ENCODE measurements around the gene SYMPK.

The SYMPK gene

GRCh38 chr19:45886427-45887199, 23.7 kb upstream of the SYMPK start:
- in situ Hi-C loops (cut with MboI; ENCODE audit: low sequenced_read_pairs), result no loop called here

DNA sequence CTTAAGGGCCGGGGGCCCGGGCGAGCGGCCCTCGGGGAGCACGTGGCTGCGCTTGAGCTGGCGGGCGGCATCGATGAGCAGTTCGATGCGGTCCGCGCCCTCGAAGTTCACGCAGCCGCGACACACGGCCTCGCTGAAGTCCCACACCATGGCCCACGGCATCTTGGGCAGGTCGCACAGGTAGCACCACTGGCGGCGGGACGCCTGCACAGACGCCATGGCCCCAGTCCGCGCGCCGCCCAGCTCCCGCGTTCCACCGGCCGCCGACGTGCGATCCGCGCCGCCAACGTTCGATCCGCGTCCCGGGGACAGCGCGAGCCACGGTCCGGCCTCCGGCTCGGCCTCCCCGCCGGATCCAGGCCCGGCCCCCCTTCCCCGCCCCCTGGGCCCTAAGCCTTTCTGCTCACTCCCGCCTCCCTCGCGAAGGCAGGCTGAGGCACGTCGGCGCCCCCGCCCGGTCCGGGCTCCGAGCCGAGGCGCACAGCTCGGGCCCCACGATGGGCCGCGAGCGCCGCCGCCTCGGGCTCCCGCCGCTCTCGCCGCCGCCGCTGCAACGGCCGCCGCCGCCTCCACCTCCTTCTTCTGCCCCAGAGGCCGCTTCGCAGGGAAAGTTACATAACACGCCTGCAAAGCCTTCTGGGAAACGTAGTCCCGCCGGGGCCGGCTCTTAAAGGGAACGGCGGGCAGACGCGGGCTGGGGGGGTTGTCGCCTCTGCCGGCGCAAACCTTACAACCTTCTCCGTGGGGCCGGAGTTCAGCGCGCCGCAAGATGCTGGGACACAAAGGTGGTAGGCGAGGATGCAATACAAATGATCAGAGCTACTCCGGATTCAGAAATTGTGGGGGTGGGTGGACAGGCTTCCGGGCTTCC, 22.8 kb upstream of the SYMPK start, which contains the start of gene IRF2BP1:
IRF2BP1 (minus strand) TSS at position 586 of the 871 bp plus-strand sequence; CDS start at position 219, 367 bp downstream.
- in situ Hi-C loops (cut with MboI; ENCODE audit: low sequenced_read_pairs), result no loop called here

GRCh38 chr19:45884682-45885555, 22.0 kb upstream of the SYMPK start:
- in situ Hi-C loops (cut with MboI; ENCODE audit: low sequenced_read_pairs), result no loop called here

DNA sequence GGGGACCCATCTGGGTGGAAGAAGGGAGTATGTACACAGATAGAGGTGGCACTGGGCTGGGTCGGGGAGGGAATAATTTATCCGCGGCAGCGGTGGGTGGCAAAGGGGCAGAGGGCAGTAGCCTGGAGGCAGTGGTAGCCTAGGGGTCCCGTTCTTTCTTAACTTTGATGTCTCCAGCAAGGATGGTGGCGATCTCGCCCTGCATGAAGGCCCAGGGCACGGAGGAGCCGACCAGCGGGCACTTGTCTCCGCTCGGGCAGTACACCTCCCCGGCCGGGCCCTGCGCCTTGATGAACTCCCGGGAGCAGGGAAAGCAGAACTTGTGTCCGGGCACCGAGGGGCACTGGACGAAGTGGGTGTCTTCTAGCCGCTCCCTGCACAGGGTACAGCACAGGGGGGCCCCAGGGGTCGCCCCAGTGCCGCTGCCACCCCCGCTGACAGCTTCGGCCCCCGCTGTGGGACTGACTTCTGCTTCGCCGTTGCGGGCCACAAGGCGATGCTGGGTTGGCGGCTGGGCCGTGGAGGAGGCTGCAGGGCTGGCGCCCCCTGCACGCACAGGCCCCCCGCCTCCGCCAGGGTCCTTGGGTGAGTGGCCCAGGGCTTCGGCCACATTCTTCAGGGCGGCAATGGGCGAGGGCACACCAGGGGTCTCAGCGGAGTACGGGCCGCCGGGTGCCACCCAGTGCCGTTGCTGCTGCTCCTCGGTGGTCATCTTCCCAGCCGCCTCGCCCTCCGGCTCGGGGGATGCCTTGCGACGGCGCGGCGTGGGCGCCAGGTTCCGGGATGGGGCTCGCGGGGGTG, 21.1 kb upstream of the SYMPK start:
- in situ Hi-C loops (cut with MboI; ENCODE audit: low sequenced_read_pairs), result no loop called here

GRCh38 chr19:45883586-45883880, 20.6 kb upstream of the SYMPK start:
- in situ Hi-C loops (cut with MboI; ENCODE audit: low sequenced_read_pairs), result no loop called here

DNA sequence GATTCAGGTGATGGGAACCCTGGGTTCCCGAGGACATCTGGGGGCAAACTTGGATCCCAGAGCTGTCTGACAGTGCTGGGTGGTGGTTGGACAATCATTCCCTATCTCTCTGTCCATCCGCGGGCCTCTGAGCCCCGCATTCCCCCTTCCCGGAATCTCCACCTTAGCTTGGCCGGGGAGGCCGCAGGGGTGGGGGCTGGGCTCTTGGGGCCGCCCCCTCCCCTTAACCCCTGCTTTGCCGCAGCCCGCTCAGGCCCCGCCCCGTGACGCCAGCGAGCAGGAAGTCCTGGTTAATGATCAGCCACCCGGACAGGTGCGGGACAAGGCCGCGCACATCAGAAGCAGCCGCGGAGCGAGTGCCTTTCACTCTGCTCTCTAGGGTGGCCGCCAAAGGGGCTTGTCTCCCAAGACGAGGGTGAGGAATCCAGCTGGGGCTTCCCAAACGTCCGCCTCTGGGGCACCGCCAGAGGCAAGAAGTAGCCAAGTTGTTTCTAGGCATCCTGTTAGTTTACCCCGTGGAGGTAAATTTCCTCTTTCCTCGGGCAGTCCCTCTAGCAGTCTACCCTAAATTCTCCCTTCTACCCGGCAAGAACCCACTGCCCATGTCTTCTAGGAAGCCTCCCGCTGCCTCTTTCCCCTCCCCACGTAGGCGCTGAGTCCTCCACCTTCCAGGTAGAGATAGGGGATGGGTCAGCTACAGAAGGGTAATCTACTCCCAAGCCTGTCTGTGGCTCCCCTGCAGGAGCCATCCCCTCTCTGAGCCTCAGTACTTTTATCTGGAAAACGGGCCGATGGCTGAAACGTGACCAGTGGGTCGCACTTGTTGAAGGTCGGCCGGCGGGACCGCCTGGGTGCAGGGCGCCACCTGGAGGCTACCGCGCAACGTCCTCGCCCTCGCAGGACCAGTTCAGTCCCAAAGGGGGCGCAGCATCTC, 20.0 kb upstream of the SYMPK start:
- in situ Hi-C loops (cut with MboI; ENCODE audit: low sequenced_read_pairs), result no loop called here

GRCh38 chr19:45881909-45882528, 19.1 kb upstream of the SYMPK start:
- in situ Hi-C loops (cut with MboI; ENCODE audit: low sequenced_read_pairs), result no loop called here

DNA sequence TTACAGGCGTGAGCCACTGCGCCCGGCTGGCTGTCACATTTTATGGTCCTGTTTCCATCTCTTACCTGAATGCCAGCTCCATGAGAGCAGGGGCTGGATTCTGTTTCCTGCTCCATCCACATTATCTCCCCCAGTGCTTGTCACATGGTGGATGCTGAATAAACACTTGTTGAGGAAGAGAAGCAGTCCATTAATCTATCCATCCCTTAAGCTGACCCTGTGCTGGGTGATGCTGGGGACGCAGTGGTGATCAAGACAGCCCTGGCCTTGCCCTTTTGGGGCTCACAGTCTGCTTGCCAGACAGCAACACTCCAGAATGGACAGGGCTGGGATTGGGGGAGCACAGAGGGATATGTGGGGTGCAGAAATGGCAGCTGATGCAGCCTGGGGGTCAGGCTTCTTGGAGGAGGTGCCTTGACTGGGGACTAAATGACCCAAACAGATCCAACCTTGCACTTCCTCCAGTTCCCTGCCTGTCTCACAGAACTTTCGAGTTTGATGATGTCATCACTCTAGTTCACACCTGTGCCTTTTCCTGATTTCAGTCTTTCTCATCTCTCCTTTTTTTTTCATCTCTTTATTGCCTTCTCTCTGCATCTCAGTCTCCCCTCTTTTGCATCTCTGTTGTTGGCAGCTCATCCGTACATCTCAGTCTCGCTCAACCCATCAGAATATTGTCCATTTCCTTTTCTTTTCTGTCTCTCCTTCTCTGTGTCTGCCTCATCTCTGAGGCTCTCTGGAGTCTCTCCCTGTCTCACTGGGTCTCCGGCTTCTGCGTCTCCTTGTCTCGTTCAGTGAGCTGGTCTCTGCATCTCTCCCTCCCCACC, 18.3 kb upstream of the SYMPK start:
- in situ Hi-C loops (cut with MboI; ENCODE audit: low sequenced_read_pairs), result no loop called here

GRCh38 chr19:45879971-45880370, 17.0 kb upstream of the SYMPK start:
- in situ Hi-C loops (cut with MboI; ENCODE audit: low sequenced_read_pairs), result no loop called here

DNA sequence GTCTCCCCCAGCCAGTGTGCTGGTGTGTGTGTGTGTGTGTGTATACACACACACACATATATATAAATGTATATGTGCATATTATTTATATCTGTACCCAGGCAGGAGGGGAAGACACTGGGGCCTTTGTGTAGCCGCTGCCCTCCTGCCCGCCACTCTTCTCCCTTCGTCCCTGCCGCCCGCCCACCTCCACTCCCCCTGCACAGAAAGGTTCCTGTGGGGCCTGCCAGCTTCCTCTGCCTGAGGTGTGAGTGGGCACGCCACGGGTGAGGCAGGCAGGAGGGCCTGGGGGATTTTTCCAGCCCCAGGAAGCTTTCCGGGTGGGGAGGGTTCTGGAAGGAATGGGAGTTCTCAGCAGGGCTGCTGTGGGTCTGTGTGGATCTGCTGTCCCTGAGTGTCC, 16.1 kb upstream of the SYMPK start:
- in situ Hi-C loops (cut with MboI; ENCODE audit: low sequenced_read_pairs), result no loop called here

- in situ Hi-C loops (cut with MboI; ENCODE audit: low sequenced_read_pairs), result no loop called here
Measured at GRCh38 chr19:45878043-45878794, 15.3 kb upstream of the SYMPK start.

GRCh38 chr19:45876411-45877197, 13.7 kb upstream of the SYMPK start:
- in situ Hi-C loops (cut with MboI; ENCODE audit: low sequenced_read_pairs), result no loop called here

DNA sequence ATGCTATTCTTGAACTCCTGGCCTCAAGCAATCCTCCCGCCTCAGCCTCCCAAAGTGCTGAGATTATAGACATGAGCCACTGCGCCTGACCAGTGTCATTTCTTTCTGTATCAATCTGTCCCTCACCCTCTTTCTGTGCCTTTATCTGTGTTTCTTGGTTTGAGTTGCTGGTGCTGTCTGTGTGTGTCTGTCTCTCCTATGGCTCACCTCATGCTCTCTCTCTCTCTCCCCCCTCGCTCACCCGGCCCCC, 13.1 kb upstream of the SYMPK start:
- in situ Hi-C loops (cut with MboI; ENCODE audit: low sequenced_read_pairs), result no loop called here

GRCh38 chr19:45874620-45874966, 11.6 kb upstream of the SYMPK start:
- in situ Hi-C loops (cut with MboI; ENCODE audit: low sequenced_read_pairs), result no loop called here

GRCh38 chr19:45873219-45873772, 10.3 kb upstream of the SYMPK start:
- in situ Hi-C loops (cut with MboI; ENCODE audit: low sequenced_read_pairs), result no loop called here

DNA sequence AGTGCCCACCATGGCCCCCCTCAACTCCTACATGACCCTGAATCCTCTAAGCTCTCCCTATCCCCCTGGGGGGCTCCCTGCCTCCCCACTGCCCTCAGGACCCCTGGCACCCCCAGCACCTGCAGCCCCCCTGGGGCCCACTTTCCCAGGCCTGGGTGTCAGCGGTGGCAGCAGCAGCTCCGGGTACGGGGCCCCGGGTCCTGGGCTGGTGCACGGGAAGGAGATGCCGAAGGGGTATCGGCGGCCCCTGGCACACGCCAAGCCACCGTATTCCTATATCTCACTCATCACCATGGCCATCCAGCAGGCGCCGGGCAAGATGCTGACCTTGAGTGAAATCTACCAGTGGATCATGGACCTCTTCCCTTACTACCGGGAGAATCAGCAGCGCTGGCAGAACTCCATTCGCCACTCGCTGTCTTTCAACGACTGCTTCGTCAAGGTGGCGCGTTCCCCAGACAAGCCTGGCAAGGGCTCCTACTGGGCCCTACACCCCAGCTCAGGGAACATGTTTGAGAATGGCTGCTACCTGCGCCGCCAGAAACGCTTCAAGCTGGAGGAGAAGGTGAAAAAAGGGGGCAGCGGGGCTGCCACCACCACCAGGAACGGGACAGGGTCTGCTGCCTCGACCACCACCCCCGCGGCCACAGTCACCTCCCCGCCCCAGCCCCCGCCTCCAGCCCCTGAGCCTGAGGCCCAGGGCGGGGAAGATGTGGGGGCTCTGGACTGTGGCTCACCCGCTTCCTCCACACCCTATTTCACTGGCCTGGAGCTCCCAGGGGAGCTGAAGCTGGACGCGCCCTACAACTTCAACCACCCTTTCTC, 9.4 kb upstream of the SYMPK start:
- in situ Hi-C loops (cut with MboI; ENCODE audit: low sequenced_read_pairs), result no loop called here
